NCI-H526 treated with DMSO at 0.1 percent for 48 hours (cell line): ENCODE data around the gene SLC38A8.

Experiments used
- DNase-seq: peaks from one replicate; lab custom pipeline; 2025; lab: John Stamatoyannopoulos, UW

The SLC38A8 gene

DNA sequence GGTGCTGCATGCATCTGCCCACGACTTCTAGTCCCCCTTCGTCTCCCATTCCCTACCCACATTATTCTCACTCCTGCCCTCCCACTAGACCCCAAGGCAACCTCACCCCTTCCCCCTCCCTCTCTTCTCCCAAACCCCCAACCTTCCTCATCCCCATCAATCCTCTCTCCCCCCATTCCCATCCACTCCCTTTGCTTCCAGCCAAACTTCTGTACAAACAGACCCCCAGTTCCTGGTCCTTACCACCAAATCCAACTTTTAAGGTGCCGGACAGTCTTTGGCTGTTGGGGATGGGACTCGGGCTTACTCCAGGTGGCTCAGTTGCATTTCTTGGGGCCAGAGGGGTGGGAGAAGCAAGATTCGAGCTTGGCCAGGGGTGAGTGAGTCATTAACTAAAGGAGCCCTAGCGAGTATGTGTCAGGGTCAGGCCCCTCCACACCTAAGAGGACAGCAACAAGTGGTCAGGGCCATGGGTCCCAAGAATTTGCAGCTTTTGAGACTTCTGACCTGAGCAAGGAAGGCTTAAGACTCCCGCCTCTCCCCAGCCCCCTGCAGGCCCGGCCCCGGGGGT is at the start of gene SLC38A8:
Gene SLC38A8, minus strand, starts transcription at position 488 of the 571 bp plus-strand sequence. CDS start 638 bp downstream, outside the sequence.
- DNase-seq, result no peak

DNA sequence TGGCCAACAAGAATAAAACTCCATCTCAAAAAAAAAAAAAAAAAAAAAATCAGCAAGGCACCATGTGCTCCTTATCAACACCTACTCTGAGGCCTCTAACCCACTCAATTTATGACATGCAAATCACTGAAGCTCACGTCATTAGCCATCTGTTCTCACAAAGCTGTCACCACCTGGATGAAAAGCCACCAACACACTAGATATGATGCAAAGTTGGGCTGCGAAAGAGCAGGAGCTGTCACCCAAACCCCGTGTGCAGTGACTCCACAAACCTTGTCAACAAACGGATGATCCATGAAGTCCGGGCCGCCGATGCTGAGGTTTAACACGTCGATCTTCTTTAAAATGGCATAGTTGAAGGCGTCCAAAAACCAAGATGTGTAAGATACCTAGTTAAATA is 48.9 kb upstream of the SLC38A8 start:
- DNase-seq, result peak; percentile 48

DNA sequence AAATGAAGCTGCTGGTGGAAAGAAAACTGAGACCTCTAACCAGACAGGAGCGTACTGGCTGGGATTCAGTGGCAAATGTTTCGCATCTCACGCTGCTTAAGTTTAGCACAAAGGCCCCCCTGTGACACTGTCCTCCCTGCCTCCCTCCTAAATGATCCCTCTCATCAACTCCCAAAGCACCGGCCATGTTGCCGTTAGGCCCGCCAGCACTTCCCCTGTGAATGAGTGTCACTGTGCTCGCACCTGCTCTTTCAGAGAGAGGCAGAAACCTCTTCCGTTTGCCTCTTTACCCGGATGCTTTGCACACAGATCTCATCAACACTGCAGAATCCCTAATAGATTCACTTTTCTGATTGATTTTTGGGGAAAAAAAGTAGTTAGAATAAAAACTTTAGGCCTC is 47.6 kb upstream of the SLC38A8 start:
- DNase-seq, result no peak

DNA sequence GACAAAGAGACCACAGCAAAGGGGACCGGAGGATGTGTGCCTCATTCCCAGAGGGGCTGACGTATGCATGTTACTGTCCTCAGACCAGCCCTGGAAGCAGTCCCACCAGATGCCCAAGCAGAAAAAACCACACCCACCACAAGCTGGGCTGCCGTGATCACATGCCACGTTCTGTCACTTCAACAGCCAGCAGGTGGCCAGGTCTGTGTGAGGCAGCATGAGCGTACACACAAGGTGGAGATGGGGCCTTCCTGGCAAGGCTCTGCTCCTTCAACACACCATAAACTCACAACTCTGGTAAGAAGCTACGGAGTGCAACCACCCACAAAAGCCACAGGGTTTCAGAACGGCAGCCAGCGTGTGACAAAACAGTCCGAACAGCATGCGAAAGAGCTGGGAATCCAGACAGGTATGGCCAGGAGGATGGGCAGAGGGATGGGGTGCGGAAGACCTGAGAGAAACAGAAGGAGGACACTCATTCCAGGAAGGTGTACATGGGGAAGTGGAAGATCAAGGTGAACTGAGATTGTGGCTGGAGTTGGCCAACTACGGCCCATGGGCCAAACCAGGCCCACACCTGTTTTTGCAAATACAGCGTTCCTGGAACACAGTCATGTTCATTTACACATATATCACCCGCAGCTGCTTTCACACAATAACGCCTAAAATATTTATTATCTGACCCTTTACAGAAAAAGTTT is 46.2 kb upstream of the SLC38A8 start:
- no peak for DNase-seq

DNA sequence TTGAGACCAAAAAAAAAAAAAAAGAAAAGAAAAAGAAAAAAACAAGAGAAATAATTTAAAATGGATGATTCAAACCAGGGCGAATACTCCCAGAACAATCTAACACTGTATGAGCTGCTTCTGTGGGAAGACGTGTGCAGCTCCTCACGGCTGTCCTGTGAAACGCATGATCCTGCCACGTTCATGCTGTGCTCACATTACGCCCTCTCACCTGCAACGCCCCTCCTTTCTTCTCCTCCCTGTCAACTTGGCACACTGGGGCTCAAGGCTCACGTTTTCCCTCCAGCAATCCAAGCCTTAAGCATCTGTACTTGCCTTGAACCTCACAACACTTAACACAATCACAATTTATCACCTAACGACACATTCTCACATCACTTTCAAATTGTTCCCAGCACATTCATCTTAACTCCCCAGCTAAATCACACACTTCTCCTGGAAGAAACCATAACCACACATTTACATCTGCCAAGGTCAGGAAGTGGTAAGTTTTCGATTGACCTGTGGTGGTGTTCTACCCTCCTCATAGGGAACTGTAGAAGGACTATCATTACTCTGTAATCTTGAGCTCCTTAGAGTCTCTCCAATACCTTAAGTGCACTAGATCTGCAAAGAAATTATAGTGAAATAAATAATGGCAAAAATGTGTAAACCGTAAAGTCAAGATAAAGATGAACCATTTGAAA is 45.0 kb upstream of the SLC38A8 start:
- DNase-seq, result no peak

DNA sequence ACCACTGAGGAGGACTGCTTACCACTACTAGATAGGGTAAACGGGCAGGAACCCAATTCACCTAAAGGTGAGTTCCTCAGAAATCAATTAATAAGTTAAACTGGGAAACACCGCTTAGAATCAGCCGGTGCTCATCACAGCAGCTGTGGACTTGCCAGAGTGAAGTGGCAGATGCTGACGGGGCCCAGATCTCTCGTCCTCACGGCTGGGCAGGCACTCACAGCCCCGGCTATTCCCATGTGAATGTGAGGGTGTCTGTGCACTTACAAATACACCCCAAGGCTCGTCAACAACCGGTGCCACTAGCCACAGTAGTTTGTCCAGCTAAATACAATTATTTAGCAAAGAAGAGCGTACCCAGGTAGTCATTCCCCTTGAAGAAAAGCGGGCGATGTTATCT is 44.4 kb upstream of the SLC38A8 start:
- no peak for DNase-seq

DNA sequence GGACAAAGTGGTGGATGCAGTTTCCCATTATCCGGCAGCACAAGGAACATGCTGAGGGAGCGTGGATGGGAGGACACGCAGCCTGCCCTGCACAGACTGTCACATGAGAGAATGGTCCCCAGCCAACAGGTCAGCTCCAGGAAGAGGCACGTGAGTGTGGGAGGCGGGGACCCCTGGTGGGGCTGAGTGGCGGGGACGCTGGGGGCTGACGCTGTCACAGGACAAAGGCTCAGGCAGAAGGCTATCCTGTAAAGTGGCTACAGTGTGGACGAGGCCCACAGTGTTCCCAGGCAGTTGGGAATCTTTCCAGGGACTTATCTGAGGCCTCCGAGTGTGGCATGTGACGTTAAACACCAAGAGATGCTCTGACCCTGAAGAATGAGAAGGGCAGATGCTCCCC is 43.7 kb upstream of the SLC38A8 start:
- no peak for DNase-seq

DNA sequence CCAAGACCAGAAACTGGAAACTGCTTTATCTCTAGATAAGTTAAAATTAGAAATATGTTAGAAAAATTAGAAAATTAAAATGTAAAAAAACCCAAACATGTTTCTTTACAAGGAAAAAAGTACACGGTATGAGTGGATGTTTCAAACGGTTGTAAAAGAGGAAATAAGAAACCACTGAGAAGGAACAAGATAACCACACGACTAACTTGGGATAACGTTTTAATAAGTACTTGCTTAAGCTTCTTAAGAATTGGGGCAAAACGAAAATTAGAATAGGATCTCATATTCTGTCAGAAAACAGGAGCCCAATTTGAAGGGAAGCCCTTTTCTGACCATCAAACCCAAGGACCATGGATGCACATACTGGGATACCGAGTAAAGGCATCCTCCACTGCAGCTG is 43.2 kb upstream of the SLC38A8 start:
- DNase-seq, result no peak

DNA sequence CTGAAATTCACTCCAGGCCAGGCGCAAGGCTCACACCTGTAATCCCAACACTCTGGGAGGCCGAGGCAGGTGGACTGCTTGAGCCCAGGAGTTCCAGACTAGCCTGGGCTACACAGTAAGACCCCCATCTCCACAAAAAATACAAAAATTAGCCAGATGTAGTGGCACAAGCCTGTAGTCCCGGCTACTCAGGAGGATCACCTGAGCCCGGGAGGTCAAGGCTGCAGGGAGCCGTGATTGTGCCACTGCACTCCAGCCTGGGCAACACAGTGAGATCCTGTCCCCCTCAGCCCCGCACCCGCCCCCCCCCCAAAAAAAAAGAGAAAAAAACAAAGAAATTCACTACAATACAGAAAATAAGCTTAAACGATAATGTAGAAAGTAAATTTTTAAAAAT is 42.7 kb upstream of the SLC38A8 start:
- DNase-seq, result no peak

DNA sequence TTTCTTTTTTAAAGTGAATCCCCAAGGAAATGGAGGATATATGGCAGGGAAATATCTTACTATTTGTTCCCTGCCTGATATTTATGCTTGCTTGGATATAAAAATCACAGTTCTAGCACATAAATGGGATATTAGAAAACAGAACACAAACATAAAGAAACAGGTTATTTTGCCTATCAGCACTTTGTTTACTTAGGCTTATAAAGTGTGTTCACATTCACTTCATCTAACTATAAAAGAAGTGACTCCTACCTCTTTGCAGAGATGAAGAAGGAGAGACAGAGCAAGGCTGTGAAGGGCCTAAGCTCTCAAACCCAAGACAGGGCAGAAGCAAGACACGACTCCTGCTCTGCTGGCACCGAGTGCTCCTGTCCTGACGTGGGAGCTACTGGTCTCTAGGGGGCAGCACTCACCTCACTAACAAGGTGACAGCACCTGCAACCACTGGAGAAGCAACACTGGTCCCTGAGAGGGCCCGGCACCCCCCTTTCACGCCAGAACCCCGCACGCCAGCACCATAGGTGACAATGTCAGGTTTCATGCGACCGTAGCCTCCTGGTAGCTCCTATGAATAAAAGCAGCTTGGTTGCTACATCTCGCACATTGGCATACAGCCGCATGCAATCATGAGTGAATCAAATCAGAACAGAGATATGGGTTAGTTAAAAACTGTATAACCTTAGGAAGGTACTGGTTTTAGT is 42.1 kb upstream of the SLC38A8 start:
- peak; percentile 26 for DNase-seq

DNA sequence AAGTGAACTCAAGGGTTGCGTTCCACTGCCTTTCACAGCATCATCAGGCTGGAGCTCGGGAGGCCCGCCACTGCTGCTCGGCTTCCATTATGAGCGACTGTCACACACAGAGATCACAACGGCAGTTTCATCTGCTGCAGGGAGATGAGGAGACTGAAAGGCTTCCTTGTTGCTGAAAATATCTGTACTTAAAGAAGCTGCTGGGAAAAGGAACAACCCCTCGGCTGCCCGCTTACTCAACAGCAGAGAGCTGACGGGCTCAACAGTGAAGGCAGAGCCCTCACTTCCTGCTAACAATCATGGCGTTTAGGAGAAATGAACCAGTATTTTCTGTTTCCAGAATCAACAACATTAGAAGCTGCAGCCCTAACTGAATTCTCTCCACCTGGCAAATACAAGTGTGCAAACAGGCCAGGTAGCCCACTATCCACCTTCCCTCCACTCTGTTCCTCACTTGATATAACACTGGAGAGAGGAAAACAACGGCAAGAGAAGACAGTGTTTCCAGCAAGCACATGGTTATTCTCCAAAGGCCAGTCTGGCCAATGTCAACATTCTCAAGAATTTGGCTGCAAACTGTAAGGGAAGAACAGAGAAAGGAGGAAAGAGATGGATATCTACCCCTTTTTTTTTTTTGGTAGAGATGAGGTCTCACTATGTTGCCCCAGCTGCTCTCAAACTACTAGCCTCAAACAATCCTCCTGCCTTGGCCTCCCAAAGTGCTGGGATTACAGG is 40.4 kb upstream of the SLC38A8 start:
- no peak for DNase-seq

DNA sequence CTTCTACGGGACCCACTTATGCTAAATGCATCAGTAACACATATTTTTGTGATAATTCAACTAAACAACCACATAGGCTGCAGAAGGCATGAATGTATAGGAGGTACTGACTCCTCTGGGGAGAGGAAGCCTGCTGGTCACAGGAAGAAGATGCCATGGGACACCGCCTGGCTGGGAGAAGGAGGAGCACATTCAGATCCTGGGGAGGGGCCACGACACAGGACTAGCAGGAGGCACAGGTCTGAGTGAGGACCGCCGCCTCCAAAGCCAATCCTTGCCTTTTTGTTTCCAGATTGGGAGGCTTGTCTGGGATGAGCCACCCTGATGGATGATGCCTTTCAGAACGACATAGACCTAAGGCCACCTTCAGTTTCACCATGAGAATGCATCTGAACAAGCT is 39.5 kb upstream of the SLC38A8 start:
- DNase-seq, result no peak

DNA sequence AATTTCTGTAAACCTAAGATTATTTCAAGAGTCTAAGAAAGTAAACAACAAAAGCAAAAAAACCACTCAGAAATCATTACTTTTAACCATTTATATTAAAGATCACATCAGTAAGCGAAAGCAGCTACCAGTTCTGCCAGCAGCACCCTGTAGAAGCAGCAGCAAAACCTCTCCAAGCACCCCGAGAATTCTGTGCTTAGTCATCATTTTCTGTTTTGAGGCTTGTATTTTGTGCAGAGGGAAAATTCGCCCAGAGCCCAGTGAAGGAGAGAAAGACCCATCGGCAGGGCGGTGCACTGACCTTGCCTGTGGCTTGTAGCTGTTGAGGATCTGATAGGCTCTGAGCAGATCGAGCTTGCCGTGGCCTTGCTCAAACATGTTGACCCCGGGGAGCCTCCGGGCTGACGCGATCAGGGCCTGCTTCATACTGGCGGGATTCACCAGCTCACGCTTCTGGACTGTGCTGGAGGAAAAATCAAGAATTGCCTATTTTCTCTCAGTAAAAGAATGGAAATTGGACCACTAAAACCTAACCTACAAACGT is 38.9 kb upstream of the SLC38A8 start:
- no peak for DNase-seq

DNA sequence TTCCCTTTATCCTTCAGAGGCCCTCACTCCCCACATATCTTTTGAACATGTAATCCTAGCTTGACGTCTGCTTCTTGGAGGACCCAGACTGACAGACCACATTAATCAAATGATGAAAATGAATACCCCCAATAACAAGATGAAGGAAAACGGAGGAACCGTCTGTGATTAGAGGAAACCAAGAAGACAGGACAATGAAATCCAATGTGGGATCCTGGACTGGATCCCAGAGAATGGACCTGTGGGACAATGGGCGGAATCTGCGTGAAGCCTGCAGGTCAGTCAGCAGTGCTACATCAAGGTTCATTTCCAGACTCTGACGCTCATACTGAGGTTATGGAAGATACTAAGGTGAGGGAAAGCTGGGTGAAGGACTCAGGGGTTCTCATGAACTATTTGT is 38.2 kb upstream of the SLC38A8 start:
- no peak for DNase-seq

DNA sequence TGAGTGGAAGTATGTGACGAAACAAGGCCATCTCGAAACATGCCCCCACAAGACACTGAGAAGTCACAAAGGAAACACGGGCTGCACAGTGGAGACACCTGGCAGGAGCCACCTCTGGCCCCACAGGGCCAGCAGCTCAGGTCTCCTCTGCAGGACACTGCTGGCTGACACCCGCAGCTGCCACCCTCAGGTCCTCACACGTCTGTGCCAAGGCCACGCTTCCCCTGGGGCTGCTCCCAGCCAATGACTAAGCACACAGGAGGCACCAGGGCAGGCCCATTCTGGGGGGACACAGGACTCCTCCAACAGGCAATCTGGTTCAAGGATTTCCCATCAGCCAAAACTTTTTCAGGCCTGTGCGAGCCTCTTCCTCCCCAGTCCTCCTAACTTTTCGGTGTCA is 37.8 kb upstream of the SLC38A8 start:
- DNase-seq, result no peak

DNA sequence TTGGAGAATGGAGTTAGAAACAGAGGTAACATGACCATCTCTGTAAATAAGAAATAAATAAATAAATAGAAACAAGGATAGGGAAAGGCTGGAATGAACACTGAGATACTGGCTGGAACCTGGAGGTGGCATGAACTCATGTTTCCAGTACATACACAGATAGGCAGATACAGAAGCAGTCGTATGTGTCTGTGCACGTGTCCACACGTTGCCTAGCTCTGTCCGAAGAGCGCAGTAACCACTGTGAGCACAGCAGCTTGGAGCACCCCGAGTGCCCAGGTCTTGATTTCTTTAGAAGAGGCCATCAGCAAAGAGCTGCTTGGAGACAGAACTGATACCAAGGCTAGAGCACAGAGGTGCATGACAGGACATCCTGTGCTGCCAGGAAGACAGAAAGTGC is 37.1 kb upstream of the SLC38A8 start:
- no peak for DNase-seq

DNA sequence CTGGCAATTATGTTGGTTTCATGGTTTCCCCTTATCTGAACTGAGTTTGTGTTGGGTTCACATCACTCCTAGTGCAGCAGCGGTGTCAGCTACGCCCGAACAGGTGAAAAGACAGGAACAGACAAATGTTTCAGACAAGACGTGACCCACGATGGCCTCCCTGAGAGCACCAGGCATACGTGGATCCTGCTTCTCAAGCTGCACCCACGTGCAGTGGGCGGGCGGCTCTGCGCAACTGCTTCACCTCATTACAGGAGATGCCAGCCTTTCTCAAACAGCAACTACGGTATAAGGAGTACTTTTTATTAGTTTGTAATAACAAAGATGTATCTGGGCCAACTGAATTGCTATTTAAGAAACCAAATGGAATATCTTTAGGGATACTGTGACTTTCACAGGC is 32.8 kb upstream of the SLC38A8 start:
- no peak for DNase-seq

DNA sequence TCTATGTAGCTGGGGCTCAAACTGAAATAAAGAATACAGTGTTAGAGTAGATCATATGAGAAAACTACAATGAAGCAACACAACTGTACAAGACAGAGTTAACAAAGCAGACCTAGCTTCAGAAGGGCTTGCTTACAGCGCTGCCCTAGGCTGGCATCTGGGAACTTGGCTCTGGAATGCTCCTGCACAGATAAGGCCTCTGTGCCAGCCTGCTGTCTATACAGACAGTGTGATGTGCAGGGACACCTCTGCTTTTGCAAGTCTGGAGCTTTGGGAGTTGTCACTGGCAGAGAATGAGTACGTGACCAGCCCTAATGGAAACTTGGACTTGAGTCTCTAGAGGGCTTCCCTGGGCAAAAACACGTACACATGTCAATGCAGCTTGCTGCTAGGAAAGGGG is 32.1 kb upstream of the SLC38A8 start:
- DNase-seq, result no peak

DNA sequence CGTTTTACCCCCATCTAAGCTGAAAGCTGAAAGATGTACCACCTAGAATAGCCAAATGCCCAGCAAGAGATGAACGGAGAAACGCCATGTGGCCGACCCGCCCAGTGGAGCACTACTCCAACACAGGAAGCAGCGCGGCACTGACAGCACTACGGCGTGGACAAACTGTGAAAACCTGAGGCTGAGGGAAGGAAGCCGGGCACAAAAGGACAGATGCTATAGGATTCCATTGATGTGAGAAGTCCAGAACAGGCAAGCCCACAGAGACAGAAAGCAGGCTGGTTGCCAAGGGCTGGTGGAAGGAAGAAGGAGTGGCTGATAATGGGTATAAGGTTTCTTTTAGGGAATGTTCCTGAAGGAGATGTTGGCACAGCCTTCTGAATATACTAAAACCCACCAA is 29.4 kb upstream of the SLC38A8 start:
- DNase-seq, result no peak

DNA sequence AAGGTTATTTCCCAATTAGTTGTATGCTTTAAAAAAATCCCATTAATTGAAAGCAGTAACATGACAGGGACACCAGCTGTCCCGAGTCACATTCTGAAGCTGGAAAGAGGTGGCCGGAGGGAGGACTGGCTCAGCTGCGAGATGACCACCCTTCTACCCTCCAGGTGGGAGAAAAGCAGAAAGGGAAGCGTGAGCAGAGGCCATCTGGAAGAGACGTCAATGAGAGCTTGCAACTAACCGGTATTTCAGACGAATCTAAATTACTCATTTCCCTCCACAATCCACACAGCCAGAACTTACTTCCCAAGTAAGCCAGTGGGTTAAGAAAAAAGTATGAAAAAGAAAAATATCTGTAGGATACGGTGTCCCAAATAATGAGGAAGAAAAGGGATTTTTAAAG is 28.5 kb upstream of the SLC38A8 start:
- no peak for DNase-seq

DNA sequence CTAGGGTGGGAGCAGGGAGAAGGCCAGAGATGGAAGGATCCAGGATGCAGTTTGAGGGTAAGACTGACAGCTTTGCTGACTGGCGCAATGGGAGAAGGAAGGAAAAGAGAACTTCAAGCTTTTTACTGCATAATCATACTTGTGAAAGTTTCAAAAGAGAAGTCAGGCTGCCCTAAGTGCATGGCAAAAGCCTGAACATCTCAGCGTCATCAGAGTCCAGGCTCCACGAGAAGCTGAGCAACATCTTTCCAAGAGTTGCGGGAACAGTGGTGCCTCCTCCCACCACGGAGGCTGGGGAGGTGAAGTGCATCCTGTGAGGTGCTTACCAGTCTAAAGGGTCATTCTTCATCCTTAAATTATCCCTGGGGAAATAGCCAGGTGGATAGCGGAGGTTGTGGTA is 26.9 kb upstream of the SLC38A8 start:
- no peak for DNase-seq
